ENCODE results near the gene COL4A2. TPM values are rescaled to one million over a fixed set of nuclear protein-coding genes. Genes with fewer than 3 reads are reported as not detected.

Gene COL4A2
- total RNA-seq, 1 donor from 2014 or later, result 159 TPM

DNA sequence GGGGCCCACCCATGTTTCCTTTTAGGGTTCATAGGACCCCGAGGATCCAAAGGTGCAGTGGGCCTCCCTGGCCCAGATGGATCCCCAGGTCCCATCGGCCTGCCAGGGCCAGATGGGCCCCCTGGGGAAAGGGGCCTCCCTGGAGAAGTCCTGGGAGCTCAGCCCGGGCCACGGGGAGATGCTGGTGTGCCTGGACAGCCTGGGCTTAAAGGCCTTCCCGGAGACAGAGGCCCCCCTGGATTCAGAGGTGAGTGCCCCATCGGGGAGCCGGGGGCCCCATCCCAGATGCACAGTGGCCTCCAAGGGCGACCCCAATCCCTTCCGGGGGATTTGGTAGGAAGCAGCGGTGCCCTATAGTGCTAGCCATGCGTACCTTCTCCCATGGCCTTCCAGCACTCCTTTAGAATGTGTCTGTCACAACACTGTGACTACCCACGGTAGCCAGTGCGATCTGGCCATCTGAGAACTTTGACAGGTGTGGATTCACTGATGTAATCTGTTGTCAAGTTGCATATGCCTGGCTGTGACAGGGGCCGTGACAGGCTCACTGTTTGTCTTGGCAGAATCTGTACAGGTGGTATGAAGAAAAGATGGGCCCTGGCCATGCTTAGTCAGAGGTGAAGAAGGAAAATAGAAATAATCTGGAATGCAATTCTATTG, 165.9 kb downstream of the COL4A2 start:
- no peak for DNase-seq (ENCODE audit: low read depth, low spot score)
- H3K27ac Mint-ChIP-seq (ENCODE audit: unreplicated experiment), result no peak overlapping the region
- H3K36me3 Mint-ChIP-seq (ENCODE audit: low read depth), result peaks cover 26% of the 10 kb centered on the region
- no peak overlapping the region for H3K4me3 Mint-ChIP-seq
- no peak for TF ChIP-seq CTCF (conservative IDR thresholded peaks at IDR 0.05)
- no peaks in the 10 kb centered on the region for H3K9me3 Mint-ChIP-seq
- no peaks in the 10 kb centered on the region for H3K4me1 Mint-ChIP-seq
- H3K27me3 Mint-ChIP-seq (ENCODE audit: low read depth), result no peaks in the 10 kb centered on the region

- Mint-ChIP-seq H3K9me3 (no peaks in the 10 kb centered on the region), H3K4me1 (no peaks in the 10 kb centered on the region), H3K36me3 (ENCODE audit: low read depth) (peaks cover 28% of the 10 kb centered on the region), H3K27ac (ENCODE audit: unreplicated experiment) (no peak overlapping the region), H3K4me3 (no peak overlapping the region), H3K27me3 (ENCODE audit: low read depth) (no peaks in the 10 kb centered on the region)
- TF ChIP-seq CTCF (conservative IDR thresholded peaks at IDR 0.05), result no peak
- DNase-seq (ENCODE audit: low read depth, low spot score), result no peak
Measured at GRCh38 chr13:110474713-110475112, 167.6 kb downstream of the COL4A2 start.

DNA sequence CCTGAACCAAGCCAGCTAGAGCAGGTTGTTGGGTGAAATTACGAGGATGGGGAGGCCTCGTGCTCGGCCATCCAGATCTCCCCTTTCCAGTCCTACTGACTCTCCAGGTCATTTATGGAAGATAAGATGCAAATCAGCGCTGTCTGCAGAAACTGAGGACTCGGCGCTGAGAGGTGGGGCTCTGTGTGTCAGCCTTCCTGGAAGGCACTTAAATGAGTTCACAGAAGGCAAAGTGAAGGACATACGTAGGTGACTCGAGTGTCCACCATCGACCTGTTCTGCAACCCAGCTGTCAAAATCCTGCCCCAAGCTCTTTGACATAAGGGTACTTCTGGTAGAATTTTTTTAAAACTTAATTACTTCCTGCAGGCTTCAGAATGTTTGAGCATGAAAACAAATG, 168.0 kb downstream of the COL4A2 start:
- no peak overlapping the region for H3K4me3 Mint-ChIP-seq
- H3K4me1 Mint-ChIP-seq, result no peaks in the 10 kb centered on the region
- DNase-seq (ENCODE audit: low read depth, low spot score), result no peak
- no peak for TF ChIP-seq CTCF (conservative IDR thresholded peaks at IDR 0.05)
- peaks cover 28% of the 10 kb centered on the region for H3K36me3 Mint-ChIP-seq (ENCODE audit: low read depth)
- H3K27me3 Mint-ChIP-seq (ENCODE audit: low read depth), result no peaks in the 10 kb centered on the region
- H3K9me3 Mint-ChIP-seq, result no peaks in the 10 kb centered on the region
- no peak overlapping the region for H3K27ac Mint-ChIP-seq (ENCODE audit: unreplicated experiment)

DNA sequence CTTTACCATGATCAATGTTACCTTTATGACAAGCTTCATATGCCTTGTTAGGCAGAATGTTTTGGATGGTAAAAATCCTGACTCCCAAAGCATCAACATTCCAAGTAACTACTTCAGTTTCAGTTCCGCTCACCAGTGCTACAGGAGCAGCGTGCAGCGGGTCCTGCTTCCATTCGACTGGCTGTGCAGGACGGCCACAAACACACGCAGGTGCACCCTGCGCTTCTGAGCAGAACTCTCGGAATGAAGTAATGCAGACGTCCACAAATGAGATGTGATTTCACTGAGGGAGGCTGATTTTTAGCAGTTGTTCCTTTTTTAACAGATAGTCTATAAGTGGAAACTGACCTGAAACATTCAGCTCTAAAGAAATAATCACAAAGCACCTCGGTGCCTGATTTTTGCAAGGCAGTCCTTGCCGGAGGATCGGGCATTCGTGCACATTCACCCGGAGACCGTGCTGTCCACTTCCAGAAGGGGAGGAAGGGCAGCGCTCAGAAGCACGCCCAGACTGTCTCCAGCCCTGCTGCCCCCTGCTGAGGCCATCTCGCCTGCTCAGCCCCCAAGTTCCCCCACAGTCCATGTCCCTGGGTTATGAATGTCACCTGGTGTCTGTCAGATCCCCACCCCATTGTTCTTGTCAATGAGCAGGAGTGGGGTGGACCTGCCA, 168.6 kb downstream of the COL4A2 start:
- no peaks in the 10 kb centered on the region for H3K27me3 Mint-ChIP-seq (ENCODE audit: low read depth)
- H3K4me1 Mint-ChIP-seq, result no peaks in the 10 kb centered on the region
- no peak for TF ChIP-seq CTCF (conservative IDR thresholded peaks at IDR 0.05)
- H3K4me3 Mint-ChIP-seq, result no peak overlapping the region
- H3K9me3 Mint-ChIP-seq, result no peaks in the 10 kb centered on the region
- H3K27ac Mint-ChIP-seq (ENCODE audit: unreplicated experiment), result no peak overlapping the region
- peaks cover 26% of the 10 kb centered on the region for H3K36me3 Mint-ChIP-seq (ENCODE audit: low read depth)
- DNase-seq (ENCODE audit: low read depth, low spot score), result no peak

GRCh38 chr13:110476220-110476617, 169.1 kb downstream of the COL4A2 start:
- Mint-ChIP-seq H3K27me3 (ENCODE audit: low read depth) (no peaks in the 10 kb centered on the region), H3K36me3 (ENCODE audit: low read depth) (peaks cover 22% of the 10 kb centered on the region), H3K27ac (ENCODE audit: unreplicated experiment) (no peak overlapping the region), H3K9me3 (no peaks in the 10 kb centered on the region), H3K4me1 (no peaks in the 10 kb centered on the region), H3K4me3 (no peak overlapping the region)
- no peak for DNase-seq (ENCODE audit: low read depth, low spot score)
- no peak for TF ChIP-seq CTCF (conservative IDR thresholded peaks at IDR 0.05)

Measured in neural crest cell (in vitro differentiated cells).